Ecto neural progenitor cell (in vitro differentiated cells): ENCODE measurements around the gene ACVR2B.
"Not testable (repeated sequence)": the region's sequence is repeated elsewhere in the genome, so short reads cannot be mapped to it uniquely, and the experiment has no call there.

Experiments used
- DNase-seq: peaks from one replicate; pipeline ENCODE4 v3.0.0-alpha.2; 2018; ENCODE audit warnings: low spot score

Gene ACVR2B

GRCh38 chr3:38453075-38453912, at the start of gene ACVR2B:
Gene ACVR2B, plus strand, starts transcription at chr3:38453890. Its CDS starts 433 bp downstream, at chr3:38454323.
- peak; percentile 93 for DNase-seq

- no peak for DNase-seq
Observed at GRCh38 chr3:38404286-38404685, 49.4 kb upstream of the ACVR2B start.

- no peak for DNase-seq
Observed at GRCh38 chr3:38411591-38411990, 42.1 kb upstream of the ACVR2B start.

GRCh38 chr3:38420758-38421157, 32.9 kb upstream of the ACVR2B start:
- DNase-seq = not testable (repeated sequence)

DNA sequence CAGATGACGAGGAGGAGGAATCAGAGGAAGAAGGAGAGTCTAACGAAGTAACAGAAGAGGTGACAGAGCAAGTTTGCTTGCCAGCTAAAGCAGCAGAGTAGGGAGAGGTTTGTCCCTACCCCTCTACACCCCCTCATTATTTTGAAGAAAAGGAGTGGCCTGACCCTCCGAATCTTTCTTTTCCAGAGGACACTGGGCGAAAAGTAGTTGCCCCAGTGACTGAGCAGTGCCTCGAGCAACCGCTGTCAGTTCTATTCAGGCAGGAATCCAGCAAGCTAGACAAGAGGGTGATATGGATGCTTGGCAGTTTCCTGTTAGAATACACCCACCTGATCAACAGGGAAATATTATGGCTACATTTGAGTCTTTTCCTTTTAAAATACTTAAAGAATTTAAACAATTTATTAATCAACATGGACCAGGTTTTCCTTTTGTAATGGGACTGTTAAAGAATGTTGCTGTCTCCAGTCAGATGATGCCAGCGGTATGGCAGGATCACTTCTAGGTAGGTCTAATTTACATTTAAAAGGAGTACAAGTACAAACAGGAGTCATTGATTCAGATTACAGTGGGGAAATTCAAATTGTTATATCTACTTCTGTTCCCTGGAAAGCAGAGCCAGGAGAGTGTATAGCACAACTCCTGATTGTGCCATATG, 31.9 kb upstream of the ACVR2B start:
- DNase-seq = no peak

GRCh38 chr3:38426798-38427426, 26.8 kb upstream of the ACVR2B start:
- not testable (repeated sequence) for DNase-seq

DNA sequence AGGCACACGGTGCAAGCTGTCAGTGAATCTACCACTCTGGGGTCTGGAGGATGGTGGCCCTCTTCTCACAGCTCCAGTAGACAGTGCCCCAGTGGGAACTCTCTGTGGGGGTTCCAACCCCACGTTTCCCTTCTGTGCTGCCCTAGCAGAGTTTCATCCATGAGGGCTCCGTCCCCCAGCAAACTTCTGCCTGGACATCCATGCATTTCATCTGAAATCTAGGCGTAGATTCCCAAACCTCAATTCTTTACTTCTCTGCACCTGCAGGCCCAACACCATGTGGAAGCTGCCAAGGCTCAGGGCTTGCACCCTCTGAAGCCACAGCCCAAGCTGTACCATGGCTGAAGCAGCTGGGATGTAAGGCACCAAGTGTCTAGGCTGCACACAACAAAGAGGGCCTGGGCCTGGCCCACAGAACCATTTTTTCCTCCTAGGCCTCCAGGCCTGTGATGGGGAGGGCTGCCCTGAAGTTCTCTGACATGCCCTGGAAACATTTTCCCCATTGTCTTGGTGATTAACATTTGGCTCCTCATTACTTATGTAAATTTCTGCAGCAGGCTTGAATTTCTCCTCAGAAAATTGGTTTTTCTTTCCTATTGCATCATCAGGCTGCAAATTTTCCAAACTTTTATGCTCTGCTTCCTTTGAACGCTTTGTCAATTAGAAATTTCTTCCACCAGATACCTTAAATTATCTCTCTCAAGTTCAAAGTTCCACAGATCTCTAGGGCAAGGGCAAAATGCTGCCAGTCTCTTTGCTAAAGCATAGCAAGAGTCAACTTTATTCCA, 20.6 kb upstream of the ACVR2B start:
- DNase-seq = not testable (repeated sequence)

- DNase-seq = not testable (repeated sequence)
Observed at GRCh38 chr3:38433661-38434060, 20.0 kb upstream of the ACVR2B start.

- not testable (repeated sequence) for DNase-seq
Observed at GRCh38 chr3:38438436-38439069, 15.1 kb upstream of the ACVR2B start.

- DNase-seq = not testable (repeated sequence)
Observed at GRCh38 chr3:38443205-38443604, 10.5 kb upstream of the ACVR2B start.

DNA sequence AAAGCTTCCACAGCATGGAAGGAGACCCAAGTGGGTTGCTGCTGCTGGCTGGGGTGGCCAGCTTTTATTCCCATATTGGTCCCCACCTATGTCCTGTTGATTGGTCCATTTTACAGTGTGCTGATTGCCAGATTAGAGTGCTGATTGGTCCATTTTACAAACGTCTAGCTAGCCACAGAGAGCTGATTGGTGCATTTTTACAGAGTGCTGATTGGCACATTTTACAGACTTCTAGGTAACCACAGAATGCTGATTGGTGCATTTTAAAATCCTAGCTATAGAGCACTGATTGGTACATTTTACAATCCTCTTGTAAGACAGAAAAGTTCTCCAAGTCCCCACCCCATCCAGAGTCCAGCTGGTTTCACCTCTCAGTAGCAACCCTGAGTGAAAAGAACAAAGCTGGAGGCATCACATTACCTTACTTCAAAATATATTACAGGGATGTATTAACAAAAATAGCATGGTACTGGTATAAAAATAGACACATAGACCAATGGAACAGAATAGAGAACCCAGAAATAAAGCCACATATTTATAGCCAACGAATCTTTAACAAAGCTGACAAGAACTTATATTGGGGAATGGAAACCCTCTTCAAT, 7.5 kb upstream of the ACVR2B start:
- DNase-seq = no peak

DNA sequence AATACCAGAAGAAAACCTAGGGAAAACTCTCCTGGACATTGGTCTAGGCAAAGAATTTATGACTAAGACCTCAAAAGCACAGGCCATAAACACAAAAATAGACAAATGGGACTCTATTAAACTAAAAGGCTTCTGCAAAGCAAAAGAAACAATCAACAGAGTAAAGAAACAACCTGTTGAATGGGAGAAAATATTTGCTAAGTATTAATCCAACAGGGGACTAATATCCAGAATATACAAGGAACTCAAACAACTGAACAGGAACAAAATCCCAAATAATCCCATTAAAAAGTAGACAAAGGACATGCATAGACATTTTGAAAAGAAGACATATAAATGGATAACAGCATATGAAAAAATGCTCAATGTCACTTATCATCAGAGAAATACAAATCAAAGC, 6.9 kb upstream of the ACVR2B start:
- no peak for DNase-seq

GRCh38 chr3:38450853-38451252, 2.8 kb upstream of the ACVR2B start:
- DNase-seq = no peak

DNA sequence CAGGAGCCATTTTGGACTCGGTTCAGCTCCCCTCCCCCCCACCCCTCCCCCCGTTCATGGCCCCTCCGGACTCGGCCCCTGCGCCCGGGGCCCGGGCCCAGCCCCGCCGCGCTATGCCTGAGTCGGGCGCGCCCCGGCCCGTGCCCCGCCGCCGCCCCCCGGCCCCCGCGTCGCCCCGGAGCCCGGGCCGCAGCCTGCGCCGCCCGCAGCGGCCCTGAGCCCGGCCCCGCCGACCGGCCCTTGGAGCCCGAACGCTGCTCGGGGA, 155 bp downstream of the ACVR2B start:
- DNase-seq = no peak

DNA sequence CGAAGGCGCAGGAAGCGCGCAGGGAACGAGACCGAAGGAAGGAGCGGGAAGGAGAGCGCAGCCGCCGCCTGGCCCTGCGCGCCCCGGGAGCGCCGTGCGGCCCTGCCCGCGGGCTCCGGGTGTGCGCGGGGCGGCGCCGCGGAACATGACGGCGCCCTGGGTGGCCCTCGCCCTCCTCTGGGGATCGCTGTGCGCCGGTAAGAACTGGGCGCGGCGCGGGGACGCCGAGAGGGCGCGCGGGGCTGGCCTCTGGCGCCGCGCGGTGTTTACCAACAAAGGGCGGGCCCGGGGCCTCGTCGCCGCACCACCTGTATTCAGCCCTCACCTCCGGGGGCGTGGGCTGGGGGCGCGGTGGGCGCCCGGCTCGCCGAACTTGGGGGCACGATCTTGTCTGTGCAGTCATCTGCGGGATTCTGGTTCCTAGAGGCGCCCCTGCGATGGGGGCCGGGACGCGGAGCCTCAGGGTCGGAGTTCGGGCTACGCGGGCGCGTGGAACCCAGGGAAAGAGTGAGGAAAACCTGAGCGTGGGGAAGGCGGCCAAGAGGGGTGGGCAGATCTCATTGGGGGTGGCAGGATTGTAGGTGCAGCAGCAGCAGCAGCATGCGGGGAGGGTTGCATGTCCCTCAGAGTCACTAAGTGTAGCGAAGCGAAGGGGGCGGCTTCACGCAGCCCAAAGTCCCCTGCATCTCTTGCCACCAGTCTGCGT, 641 bp downstream of the ACVR2B start:
- peak; percentile 77 for DNase-seq

DNA sequence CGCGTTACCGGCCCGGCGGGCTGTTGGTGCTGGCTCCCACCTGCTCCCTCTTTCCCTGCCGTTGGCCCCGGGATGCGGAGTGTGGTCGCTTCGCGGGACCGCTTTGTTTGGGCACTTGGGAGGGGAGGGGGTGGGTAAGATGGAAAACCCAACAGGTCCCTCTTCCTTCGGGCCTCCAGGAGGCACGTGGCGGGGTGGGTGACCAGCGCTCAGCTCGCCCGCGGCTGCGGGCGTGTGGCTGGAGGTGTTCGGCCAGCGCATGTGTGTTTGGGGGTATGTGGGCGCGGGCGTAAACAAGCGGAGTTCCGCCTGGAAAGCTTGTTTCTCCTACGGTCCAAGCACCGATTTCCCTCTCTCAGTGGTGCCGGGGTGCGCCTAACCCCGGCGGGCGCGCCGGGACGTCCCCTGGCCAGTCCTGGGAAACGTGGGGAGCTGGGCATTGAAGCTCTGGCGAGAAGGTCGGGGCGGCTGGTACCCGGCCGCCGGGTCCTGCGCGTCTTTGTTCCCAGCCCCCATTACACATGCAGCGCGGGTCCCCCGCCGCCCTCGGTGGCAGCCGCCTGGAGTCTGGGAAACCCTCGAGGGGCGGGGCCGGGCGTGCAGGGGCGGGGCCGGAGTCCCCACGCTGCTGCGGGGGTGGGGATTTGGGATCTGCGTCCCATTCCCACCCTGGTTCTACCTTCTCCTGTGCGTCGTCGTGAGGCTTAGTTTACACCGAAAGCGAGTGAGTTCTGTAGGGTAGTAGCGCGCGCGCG, 1.4 kb downstream of the ACVR2B start:
- peak; percentile 92 for DNase-seq

GRCh38 chr3:38455639-38456430, 2.1 kb downstream of the ACVR2B start:
- DNase-seq = peak; percentile 74

- no peak for DNase-seq
Observed at GRCh38 chr3:38457111-38458003, 3.7 kb downstream of the ACVR2B start.
